Thyroid gland (tissue), 4 donors: ENCODE results near the gene FLAD1.

Experiments used
- POLR2A ChIP-seq, 2 donors: fragments of 450-650 bp; IDR thresholded peaks; one replicate each; pipeline ENCODE4 v1.6.1; 2017; ENCODE audit warnings: antibody characterized with exemption in 2 of 2, mild to moderate bottlenecking in 2 of 2, moderate library complexity in 1 of 2
- TF ChIP-seq, protein P1 (sequence below), 6 experiments: fragments of 200-600 bp in 3 of 6; fragments of 450-650 bp in 3 of 6; sonication (generic) in 3 of 6; IDR thresholded peaks; one replicate each; pipeline ENCODE4 v1.5.1; 2016 to 2019; ENCODE audit warnings: antibody characterized with exemption in 6 of 6, mild to moderate bottlenecking in 2 of 6, inconsistent platforms in 1 of 6, moderate library complexity in 1 of 6

DNA sequence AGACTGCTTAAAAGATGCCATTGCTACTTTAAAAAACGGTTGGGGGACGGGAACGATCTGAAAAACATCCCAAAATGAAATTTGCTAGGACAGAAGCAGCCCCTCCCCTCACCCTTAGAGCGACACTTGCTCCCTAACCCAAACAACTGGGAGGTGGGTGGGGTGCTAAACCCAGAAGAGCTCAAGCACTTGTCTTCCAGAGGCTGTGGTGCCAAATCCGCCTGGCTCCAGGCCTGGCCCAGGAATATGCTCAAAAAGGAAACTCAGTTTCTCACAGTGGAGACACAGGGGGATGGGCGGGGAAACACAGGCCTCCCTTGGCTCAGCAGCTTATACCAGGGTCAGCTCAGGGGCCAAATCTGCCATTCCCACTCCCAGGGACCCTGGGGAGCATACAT is 26.6 kb upstream of the FLAD1 start:
- TF ChIP-seq, protein P1, sequence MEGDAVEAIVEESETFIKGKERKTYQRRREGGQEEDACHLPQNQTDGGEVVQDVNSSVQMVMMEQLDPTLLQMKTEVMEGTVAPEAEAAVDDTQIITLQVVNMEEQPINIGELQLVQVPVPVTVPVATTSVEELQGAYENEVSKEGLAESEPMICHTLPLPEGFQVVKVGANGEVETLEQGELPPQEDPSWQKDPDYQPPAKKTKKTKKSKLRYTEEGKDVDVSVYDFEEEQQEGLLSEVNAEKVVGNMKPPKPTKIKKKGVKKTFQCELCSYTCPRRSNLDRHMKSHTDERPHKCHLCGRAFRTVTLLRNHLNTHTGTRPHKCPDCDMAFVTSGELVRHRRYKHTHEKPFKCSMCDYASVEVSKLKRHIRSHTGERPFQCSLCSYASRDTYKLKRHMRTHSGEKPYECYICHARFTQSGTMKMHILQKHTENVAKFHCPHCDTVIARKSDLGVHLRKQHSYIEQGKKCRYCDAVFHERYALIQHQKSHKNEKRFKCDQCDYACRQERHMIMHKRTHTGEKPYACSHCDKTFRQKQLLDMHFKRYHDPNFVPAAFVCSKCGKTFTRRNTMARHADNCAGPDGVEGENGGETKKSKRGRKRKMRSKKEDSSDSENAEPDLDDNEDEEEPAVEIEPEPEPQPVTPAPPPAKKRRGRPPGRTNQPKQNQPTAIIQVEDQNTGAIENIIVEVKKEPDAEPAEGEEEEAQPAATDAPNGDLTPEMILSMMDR (IDR thresholded peaks at IDR 0.05): no peak
- no peak for TF ChIP-seq POLR2A (IDR thresholded peaks at IDR 0.05)
